Esophagus squamous epithelium (tissue), 4 donors: ENCODE data around the gene STMN1.

Experiments
- POLR2A ChIP-seq, 4 donors: fragments of 450-650 bp; IDR thresholded peaks; one replicate each; pipeline ENCODE4 v1.6.1; 2017; ENCODE audit warnings: antibody characterized with exemption in 4 of 4, mild to moderate bottlenecking in 4 of 4, moderate library complexity in 3 of 4
- TF ChIP-seq, protein P1 (sequence below), 6 experiments: fragments of 450-650 bp in 4 of 6; fragments of 200-600 bp in 2 of 6; sonication (generic) in 2 of 6; IDR thresholded peaks; one replicate each; pipeline ENCODE4 v1.5.1; 2016 to 2019; ENCODE audit warnings: antibody characterized with exemption in 6 of 6, mild to moderate bottlenecking in 4 of 6, moderate library complexity in 4 of 6

- TF ChIP-seq, protein P1, sequence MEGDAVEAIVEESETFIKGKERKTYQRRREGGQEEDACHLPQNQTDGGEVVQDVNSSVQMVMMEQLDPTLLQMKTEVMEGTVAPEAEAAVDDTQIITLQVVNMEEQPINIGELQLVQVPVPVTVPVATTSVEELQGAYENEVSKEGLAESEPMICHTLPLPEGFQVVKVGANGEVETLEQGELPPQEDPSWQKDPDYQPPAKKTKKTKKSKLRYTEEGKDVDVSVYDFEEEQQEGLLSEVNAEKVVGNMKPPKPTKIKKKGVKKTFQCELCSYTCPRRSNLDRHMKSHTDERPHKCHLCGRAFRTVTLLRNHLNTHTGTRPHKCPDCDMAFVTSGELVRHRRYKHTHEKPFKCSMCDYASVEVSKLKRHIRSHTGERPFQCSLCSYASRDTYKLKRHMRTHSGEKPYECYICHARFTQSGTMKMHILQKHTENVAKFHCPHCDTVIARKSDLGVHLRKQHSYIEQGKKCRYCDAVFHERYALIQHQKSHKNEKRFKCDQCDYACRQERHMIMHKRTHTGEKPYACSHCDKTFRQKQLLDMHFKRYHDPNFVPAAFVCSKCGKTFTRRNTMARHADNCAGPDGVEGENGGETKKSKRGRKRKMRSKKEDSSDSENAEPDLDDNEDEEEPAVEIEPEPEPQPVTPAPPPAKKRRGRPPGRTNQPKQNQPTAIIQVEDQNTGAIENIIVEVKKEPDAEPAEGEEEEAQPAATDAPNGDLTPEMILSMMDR (IDR thresholded peaks at IDR 0.05): no peak
- TF ChIP-seq POLR2A (IDR thresholded peaks at IDR 0.05): no peak
These were observed 3.8 kb downstream of the STMN1 start for GRCh38 chr1:25902462-25902861.
